NCI-H82 treated with DMSO at 0.1 percent for 48 hours (cell line): Measurements from ENCODE around the gene KCNQ2.

Source experiments
- DNase-seq: peaks from one replicate; lab custom pipeline; 2025; ENCODE audit not compliant: unreplicated experiment; lab: John Stamatoyannopoulos, UW

Gene KCNQ2

DNA sequence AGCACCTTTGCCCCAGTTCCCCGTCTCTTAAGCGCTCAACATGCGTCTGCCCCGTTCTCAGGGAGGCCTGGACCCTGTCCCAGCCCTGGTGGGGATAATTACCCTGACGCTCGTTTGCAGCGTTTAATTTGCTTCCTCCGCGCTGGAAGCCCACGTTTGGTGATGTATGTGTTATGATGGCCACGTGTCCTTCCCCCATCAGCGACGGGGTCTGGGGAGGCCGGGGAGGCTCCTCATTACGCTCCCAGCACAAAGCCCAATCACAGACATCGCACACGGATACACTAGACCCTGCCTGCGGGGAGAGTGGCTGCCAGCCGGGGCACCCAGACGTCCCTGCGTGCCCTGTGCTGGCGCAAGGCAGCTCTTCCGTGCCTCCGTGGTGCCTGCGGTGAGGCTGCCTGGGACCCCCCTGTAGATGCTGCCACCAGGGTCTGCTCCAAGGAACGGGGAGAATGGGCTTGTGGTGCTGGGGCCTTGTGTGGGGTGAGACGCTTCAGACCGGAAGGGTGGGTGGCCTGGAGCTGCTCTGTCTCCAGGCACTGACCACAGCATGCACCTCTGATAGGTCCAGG is 101.1 kb downstream of the KCNQ2 start:
- no peak for DNase-seq

DNA sequence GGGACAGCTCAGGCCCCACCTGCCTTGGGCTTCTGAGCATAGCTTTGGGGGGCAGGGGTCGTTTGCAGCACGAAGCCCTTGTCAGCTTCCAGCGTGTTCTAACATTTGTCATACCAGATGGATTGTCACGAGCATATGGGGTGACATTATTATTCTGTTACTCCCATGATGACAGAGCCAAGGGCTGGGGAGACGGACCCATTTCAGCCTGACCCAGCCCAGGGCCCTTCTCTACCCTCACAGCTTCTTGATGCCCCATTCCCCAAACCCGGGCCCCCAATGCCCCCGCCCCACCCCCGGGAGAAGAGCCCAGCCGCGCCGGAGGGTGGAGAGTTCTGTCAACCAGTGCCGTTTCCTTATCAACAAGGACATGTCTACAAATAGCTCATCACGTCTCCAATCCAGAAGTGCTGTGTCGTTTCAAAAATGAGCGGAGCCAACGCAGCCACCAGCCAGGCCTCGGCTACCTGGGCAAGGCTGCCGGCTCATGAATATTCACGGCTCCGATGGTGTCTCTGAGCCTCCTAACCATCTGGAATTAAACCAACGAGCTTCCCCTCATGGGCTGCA is 101.8 kb downstream of the KCNQ2 start:
- DNase-seq = no peak

DNA sequence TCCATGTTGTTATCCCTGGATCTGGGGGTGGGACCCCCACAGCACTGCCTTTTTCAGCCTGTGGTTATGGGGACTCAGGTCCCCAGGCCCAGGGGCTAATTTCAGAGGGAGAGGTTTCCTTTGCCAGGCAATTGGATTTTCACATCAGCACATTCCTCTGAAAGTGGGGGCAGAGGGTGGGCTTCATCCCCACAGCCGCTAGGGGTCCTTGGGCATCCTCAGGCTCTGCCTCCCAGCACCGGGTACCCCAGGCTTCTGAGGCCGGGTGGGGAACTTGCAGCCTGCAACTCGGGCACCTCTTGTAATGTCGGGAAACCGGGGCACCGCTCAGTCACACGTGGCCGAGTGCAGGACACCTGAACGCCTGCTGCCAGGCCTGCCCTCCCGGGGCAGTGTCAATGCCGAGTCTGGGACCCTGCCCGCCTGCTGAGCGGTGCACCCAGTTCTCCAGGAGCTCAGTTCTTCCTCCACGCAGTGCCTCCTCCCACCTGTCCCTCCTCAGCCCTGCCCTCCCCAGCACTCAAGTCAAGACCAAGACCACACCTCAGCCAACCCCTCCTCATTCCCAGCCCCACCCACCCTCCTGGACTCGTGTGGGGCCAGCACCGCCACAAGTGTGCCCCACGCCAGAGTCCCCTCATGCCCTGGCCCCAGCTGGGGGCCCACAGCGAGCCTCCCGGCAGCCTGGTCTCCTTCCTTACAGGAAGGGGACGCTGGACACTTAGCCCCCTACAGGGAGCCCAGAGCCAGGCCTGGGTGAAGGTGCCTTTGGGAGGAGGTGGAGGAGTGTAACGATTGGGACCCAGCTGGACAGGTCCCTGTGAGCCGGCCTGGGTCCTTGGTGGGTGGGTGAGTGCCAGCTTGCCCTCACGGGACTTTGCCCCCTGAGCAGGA is 102.5 kb downstream of the KCNQ2 start:
- no peak for DNase-seq

- no peak for DNase-seq
Observed at GRCh38 chr20:63369024-63369530, 103.4 kb downstream of the KCNQ2 start.

- DNase-seq = no peak
Observed at GRCh38 chr20:63368151-63368550, 104.3 kb downstream of the KCNQ2 start.

DNA sequence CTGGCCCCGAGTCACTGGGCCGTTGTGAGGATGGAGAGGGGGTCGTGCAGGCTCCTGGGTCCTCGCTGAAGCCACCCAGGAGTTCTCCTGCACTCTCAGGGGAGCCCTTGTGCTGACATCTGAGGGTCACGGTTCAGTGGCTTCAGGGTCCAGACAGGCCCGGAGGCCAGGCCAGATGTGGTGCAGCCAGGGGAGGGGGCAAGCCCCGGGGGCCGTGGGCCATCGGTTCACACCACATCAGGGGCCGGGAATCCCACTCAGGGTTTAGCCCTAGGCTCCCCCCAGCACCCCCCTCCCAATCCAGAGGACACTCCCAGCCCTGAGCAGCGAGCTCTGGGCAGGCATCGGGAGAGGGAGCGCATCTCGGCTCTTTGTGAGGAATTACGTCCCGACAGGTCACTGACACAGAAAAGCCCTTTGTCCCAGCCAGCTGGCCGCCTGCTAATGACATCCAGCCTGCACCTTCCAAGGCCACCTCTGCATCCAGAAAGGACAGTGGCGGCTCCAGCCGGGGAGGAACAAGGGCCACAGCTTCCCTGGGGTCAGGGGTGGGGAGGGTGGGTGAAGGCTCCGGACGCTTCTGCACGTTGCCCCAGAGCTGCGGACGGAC is 104.9 kb downstream of the KCNQ2 start:
- no peak for DNase-seq

DNA sequence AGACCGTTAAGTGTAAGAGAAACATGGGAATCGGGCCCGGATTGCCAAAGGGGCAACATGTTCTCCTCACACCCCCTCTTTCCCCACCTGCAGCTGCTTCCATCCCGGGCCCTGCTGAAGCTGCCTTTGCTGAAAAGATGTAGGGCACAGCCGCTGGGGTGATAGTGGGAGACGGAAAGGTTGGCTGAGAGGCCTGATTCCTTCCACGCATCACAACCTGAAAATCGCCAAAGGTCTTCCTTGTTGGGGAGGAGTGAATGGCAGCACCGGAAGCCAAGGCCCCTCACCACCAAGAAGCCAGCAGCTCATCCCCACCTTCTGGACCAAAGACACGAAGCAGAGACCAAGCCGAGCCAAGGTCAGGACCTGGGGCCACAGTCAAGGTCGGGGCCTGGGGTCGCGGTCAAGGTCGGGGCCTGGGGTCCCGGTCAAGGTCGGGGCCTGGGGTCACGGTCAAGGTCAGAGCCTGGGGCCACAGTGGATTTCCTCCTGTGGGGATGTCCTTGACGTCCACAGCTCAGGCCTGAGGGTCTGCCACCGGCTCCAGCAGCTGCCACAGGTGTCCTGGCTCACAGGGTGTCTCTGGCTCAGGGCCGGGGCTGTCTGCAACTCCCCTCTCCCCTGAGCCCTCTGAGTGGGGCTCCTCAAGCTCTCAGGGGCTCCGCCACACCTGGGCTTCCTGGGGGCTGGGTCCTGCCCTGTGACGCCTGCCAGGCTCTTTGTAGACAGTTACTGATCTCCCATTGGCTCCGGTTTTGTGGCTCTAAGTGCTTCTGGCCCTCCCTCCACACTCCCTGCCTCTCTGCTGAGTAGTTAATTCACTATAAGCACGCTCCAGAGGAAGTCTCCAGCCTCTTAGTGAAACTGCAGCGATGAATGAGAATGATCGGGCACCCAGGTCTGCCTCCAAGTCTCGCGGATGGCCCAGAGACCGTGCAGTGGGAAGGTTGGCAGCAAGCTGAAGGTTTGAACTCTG is 105.8 kb downstream of the KCNQ2 start:
- no peak for DNase-seq

- DNase-seq = no peak
Observed at GRCh38 chr20:63365601-63366389, 106.7 kb downstream of the KCNQ2 start.

DNA sequence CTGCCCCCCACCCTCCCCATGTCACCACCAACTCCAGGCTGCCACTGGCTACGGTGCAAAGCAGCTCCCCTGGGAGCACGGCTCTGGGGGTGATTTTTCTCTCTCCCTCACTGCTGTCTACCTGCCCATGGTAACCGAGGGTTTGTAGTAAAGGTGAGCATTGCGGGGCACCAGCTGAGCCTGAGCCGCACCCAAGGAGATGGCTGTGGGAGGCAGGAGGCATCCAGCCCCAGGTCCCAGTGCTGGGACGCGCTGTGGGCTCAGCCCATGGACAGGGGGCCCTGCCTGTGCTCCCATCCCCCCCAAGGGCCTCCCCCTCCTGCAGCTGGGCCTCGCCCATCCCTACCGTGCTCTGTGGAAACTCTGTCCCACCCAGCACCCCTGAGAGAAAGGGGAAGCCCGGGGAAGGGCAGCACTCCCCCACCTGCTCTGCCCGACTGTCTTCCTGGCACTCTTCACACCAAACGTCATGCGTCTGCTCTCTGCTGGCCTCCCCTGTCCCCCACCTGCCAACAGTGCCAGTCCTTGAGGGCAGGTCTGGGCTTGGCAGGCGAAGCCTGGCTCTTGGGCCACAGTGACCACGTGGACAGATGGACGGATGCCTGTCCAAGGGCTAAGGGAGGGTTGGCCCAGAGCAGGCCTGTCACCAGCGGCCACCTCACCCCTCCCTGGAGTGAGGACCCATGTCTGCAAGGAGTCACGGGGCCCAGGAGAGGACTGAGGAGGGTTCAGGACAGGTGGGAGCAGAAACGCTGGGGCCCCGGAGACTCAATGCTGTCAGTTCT is 107.5 kb downstream of the KCNQ2 start:
- no peak for DNase-seq

- peak; percentile 9 for DNase-seq
Observed at GRCh38 chr20:63363981-63364561, 108.4 kb downstream of the KCNQ2 start.

DNA sequence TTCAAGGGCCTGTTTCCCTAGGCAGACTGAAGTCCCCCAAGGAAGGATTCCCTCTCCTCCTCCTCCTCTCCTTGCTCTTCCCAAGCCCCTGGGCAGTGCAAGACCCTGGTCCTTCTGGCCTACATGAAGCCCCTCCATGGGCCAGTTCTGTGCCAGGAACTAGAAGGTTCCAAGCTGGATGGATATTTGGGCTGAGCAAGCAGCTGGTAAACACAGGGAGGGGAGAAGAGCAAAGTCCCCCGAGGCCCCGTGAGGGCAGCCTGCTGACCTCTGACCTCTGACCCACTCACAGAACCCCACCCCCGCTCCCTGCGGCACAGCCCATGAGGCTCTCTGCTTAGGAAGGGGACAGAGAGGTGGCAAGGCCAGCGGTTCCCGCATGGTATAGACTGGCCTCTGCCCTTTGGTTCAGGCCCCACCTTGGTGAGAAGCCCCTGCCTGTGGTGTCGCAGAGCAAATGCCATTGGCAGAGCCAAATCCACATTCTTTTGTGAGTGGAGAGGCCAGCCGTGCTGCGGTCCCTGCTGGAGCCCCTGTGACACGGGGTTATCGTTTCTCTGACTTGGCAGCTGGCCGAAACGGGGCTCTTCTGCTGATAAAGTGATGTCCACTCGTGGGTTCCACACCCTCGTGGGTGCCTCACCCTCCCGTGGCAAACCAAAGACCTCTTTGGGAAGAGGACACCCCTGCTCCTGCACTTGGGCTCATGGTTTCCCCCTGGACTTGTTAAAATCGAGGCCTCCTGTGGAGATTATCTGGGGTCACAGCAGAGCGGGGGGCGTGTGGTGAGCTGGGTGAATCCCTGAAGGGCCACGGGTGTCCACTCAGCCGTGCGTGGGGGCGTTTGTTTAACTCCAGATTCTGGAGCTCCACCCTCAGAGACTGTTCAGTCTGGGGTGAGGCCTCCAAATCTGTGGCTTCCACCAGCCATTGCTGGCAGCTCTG is 109.2 kb downstream of the KCNQ2 start:
- DNase-seq = no peak

GRCh38 chr20:63362436-63363009 is 109.9 kb downstream of the KCNQ2 start:
- no peak for DNase-seq

DNA sequence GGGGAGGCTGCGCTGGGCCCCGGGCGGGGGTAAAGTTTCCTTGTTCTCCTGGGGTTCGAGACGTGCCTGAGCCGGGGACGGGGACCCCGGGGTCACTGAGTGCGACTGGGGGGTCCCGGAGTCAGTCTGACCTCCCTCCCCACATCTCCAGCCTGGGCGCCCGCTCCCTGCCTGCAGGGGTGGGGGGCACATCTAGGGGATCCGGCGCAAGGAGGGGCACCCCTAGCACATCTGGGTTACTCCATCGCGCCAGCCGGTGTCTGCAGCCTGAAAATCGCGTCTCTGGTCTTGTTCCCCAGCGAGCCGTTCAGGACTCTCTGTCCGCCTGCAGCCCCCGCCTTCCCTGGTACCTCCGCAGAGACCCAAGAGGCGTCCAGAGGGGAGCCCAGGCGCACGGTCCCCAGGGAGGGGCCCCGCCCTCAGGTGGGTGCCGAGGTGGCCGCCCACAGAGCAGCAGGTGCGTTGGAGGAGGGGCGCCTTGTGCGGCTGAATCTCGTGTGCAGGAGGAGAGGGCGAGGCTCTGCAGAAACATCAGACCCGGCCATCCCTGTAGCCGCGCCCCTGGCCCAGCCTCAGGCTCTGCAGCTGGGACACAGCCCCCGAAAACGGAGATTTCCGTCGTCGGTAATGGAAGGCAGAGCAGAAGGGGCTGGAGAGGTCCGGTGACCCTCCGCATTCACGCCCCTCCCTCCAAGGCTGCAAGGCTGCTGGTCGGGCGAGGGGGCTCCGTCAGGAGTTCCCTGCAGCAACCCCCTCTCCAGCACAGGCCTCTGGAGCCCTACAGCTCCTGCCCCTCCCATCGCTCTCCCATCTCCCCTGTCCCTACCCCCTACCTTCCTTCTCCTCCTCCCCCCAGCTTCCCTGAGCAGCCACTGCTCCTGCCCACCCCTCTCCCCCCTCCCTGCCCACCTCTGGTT is 110.7 kb downstream of the KCNQ2 start:
- no peak for DNase-seq

GRCh38 chr20:63360850-63361518 is 111.5 kb downstream of the KCNQ2 start, which contains the start of gene CHRNA4:
Gene CHRNA4 (minus strand): TSS chr20:63361349. CDS start chr20:63361165, 184 bp downstream.
- DNase-seq = no peak
